Breast epithelium (tissue), 3 donors: ENCODE data around the gene FRMD5.

Source experiments
- POLR2A ChIP-seq: fragments of 450-650 bp; IDR thresholded peaks from one replicate; pipeline ENCODE4 v1.6.1; 2016; ENCODE audit warnings: antibody characterized with exemption, mild to moderate bottlenecking, moderate library complexity
- POLR2AphosphoS5 ChIP-seq, 3 donors: sonication (generic); formaldehyde crosslinking; IDR thresholded peaks; one replicate each; pipeline ENCODE4 v1.6.1; 2017; ENCODE audit warnings: antibody characterized with exemption in 3 of 3
- TF ChIP-seq, protein P1 (sequence below), 3 donors: fragments of 450-650 bp; IDR thresholded peaks; one replicate each; pipeline ENCODE4 v1.5.1; 2016 to 2017; ENCODE audit warnings: antibody characterized with exemption in 3 of 3, mild to moderate bottlenecking in 3 of 3, moderate library complexity in 3 of 3

DNA sequence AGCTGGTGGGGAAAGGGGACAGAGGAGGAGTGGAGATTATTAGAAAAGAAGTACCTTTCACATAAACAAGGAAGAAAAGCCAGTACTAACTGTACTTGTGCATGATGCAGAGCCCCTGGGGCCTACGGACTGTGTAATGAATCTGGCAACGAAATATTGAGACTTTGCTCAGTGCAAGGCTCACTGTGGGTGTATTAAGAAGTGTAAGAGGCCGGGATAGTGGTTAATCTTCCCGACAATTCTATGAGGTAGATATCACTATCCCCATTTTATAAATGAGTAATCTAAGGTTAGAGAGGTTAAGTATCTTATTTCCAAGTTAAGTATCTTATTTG lies 278.8 kb downstream of the FRMD5 start:
- TF ChIP-seq POLR2A (no peak), POLR2AphosphoS5 (IDR thresholded peaks at IDR 0.05) (no peak)
- TF ChIP-seq, protein P1, sequence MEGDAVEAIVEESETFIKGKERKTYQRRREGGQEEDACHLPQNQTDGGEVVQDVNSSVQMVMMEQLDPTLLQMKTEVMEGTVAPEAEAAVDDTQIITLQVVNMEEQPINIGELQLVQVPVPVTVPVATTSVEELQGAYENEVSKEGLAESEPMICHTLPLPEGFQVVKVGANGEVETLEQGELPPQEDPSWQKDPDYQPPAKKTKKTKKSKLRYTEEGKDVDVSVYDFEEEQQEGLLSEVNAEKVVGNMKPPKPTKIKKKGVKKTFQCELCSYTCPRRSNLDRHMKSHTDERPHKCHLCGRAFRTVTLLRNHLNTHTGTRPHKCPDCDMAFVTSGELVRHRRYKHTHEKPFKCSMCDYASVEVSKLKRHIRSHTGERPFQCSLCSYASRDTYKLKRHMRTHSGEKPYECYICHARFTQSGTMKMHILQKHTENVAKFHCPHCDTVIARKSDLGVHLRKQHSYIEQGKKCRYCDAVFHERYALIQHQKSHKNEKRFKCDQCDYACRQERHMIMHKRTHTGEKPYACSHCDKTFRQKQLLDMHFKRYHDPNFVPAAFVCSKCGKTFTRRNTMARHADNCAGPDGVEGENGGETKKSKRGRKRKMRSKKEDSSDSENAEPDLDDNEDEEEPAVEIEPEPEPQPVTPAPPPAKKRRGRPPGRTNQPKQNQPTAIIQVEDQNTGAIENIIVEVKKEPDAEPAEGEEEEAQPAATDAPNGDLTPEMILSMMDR (IDR thresholded peaks at IDR 0.05) = no peak
